Adrenal gland (tissue), 12 donors: Measurements from ENCODE around the gene LRRC1. TPM values are rescaled to one million over a fixed set of nuclear protein-coding genes. Genes with fewer than 3 reads are reported as not detected.

Experiments used
- DNase-seq, 7 donors: peaks; one replicate each; pipeline ENCODE4 v3.0.0-alpha.2; 2019 to 2020
- H3K27ac ChIP-seq, 5 donors: fragments of 200-600 bp; sonication (generic) in 4 of 5; 1 replicate in 3 of 5; 2 replicates in 2 of 5; pipeline versions ENCODE4 v1.5.1 to v1.8.0; 2016 to 2020; ENCODE audit warnings: mild to moderate bottlenecking in 1 of 5
- H3K27me3 ChIP-seq: fragments of 200-600 bp; 2 replicates; pipeline ENCODE4 v1.8.0; 2021
- H3K36me3 ChIP-seq, 2 donors: fragments of 200-600 bp; replicated peaks in 1 of 2; 1 replicate in 1 of 2; 2 replicates in 1 of 2; pipeline versions ENCODE4 v1.5.1 to v1.8.0; 2018 to 2022
- H3K4me1 ChIP-seq, 2 donors: fragments of 200-600 bp; replicated peaks in 1 of 2; 1 replicate in 1 of 2; 2 replicates in 1 of 2; pipeline versions ENCODE4 v1.5.1 to v1.8.0; 2018 to 2021
- H3K4me3 ChIP-seq, 4 donors: fragments of 200-600 bp; sonication (generic) in 3 of 4; one replicate each; pipeline ENCODE4 v1.5.1; 2016 to 2018
- H3K9me3 ChIP-seq, 3 donors: fragments of 200-600 bp; sonication (generic) in 1 of 3; replicated peaks in 1 of 3; 1 replicate in 2 of 3; 2 replicates in 1 of 3; pipeline versions ENCODE4 v1.5.1 to v1.8.0; 2016 to 2021
- CTCF ChIP-seq, 6 experiments: fragments of 450-650 bp in 4 of 6; fragments of 200-600 bp in 2 of 6; sonication (generic) in 1 of 6; IDR thresholded peaks; 1 replicate in 5 of 6; 2 replicates in 1 of 6; pipeline versions ENCODE4 v1.5.1 to v1.8.0; 2016 to 2021; ENCODE audit warnings: antibody characterized with exemption in 6 of 6, mild to moderate bottlenecking in 2 of 6, moderate library complexity in 1 of 6
- POLR2A ChIP-seq, 2 donors: fragments of 450-650 bp; IDR thresholded peaks; one replicate each; pipeline ENCODE4 v1.6.1; 2017; ENCODE audit warnings: antibody characterized with exemption in 2 of 2, mild to moderate bottlenecking in 2 of 2, moderate library complexity in 1 of 2
- whole genome bisulfite sequencing, 4 donors: extraction: QIAGEN DNeasy Blood & Tissue Kit in 2 of 4; methylation state at CpG; one replicate each; pipeline versions ENCODE4 v1.1.5 to v1.1.7; 2013 to 2017; 5-methylcytosine and 5-hydroxymethylcytosine counted together
- intact Hi-C, 2 donors: fragments of 100-400 bp; cut with DNase I; formaldehyde crosslinking; loops; one replicate each; pipeline versions ENCODE4 v1.14.1 to v1.15.0; 2022 to 2023
- polyA plus RNA-seq, 3 donors: library from polyadenylated mRNA; stranded (reverse); fragments of 200-250 nt in 2 of 3; fragments of 350-450 nt in 1 of 3; fragmentation: Illumina TruSeq in 1 of 3; extraction: RNeasy Lipid Tissue Mini Kit (QIAGEN cat#74804) in 1 of 3; gene quantifications; one replicate each; pipeline ENCODE4 v1.2.3, GENCODE V29; 2013 to 2014
- total RNA-seq, 9 donors: library from RNA; depleted of rRNA in 4 of 9; stranded (reverse); fragments of >200 nt in 4 of 9; fragments of 120-200 nt in 1 of 9; fragmentation: NEBNext Ultra II Directional in 1 of 9; extraction: Animal tissue kit (Norgen Biotek cat#: 25700) in 1 of 9; gene quantifications; one replicate each; pipeline versions ENCODE4 v1.1.0 to v1.2.4, GENCODE V29; 2013 to 2023
- donor health status: healthy with polysubstance abuse.
- donor health status: Bipolar disorder and iron deficiency.
- donor health status: DM: yes; HTN: yes; CAD: no.
- donor health status: DM: no; HTN: no; CAD: no.
- donor health status: DM: no; HTN: no; CAD: no.
- donor health status: DM: yes; HTN: yes; CAD: no.

The LRRC1 gene
- total and polyA plus RNA-seq, 12 donors = 2.1 to 7.8 (median 4.5) TPM

DNA sequence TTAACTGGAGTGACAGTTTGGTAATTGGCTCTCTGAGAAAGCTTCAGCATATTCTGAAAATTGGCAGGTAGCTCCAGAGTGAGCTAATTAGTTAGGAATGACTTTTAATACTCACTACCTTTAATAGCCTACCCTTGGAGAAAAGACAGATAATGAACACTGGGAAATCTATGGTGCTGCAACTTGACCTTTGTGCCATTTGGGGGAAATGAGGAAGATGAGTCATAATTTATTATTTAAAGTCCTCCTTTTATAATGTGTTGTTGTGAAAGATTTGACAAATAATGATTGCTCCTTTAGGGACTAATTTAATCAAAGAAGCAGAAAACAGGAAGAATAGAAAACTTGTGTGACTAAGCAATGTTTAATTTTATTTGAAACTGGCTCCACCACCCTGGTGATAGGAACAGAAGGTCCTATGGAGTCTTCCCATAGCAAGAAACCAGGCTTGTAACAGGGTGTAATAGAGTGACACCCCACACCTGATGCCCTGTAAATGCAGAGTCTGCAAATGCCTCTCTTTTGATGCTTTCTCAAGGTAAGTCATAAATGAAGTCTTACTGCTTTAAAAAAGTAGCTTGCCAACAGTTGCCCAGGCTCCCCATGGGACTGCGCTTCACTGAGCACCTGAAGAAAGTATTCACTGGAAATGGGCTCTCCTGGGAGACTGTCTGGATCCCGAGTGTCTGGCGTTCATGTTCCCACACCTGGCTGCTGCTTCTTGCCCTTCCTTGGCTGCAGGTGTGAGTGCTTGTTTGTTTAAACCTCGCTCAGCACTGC, 134.4 kb downstream of the LRRC1 start:
- no peaks in the 10 kb centered on the region for H3K9me3 ChIP-seq
- intact Hi-C loops = no loop called here
- no peaks in the 10 kb centered on the region for H3K36me3 ChIP-seq
- no peak overlapping the region for H3K27ac ChIP-seq
- 95 to 96% (median 95%) methylated on average over 4 of the region's 4 CpGs for WGBS, 4 donors
- DNase-seq = no peak
- no peaks in the 10 kb centered on the region for H3K27me3 ChIP-seq
- no peaks in the 10 kb centered on the region for H3K4me1 ChIP-seq
- H3K4me3 ChIP-seq = no peak overlapping the region
- TF ChIP-seq POLR2A (IDR thresholded peaks at IDR 0.05) (no peak), CTCF (IDR thresholded peaks at IDR 0.05) (no peak)

GRCh38 chr6:53929821-53930120, 135.0 kb downstream of the LRRC1 start:
- no peaks in the 10 kb centered on the region for H3K9me3 ChIP-seq
- intact Hi-C loops = no loop called here
- no peaks in the 10 kb centered on the region for H3K27me3 ChIP-seq
- no peaks in the 10 kb centered on the region for H3K36me3 ChIP-seq
- WGBS, 4 donors = 90 to 97% (median 96%) methylated on average over 6 of the region's 6 CpGs
- no peak for DNase-seq
- TF ChIP-seq POLR2A (IDR thresholded peaks at IDR 0.05) (no peak), CTCF (IDR thresholded peaks at IDR 0.05) (no peak)
- H3K27ac ChIP-seq = no peak overlapping the region
- no peaks in the 10 kb centered on the region for H3K4me1 ChIP-seq
- no peak overlapping the region for H3K4me3 ChIP-seq

DNA sequence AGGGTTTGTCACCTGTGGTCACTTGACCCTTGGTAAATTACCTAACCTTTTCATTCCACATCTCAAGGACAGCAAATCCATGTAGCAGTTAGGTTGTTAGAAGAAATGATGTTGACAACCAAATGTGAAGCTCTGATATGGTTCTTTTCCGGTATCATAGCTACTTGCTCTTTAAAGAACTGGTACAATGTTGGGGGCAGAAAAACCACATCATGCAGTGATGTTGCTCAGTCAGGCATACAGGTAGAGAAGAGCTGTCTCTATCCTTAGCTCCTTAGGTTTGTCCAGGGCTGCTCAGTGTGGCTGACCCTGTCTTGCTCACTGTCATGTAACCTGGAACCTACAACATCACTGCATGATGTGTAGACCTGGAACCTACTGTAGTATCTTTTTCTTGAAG, 135.5 kb downstream of the LRRC1 start:
- H3K36me3 ChIP-seq = no peaks in the 10 kb centered on the region
- H3K27ac ChIP-seq = no peak overlapping the region
- no peak for DNase-seq
- intact Hi-C loops = no loop called here
- no peaks in the 10 kb centered on the region for H3K4me1 ChIP-seq
- TF ChIP-seq CTCF (IDR thresholded peaks at IDR 0.05) (no peak), POLR2A (IDR thresholded peaks at IDR 0.05) (no peak)
- 43 to 100% (median 96%) methylated on average over 1 of the region's 1 CpG for WGBS, 4 donors
- no peaks in the 10 kb centered on the region for H3K27me3 ChIP-seq
- H3K9me3 ChIP-seq = no peaks in the 10 kb centered on the region
- no peak overlapping the region for H3K4me3 ChIP-seq

DNA sequence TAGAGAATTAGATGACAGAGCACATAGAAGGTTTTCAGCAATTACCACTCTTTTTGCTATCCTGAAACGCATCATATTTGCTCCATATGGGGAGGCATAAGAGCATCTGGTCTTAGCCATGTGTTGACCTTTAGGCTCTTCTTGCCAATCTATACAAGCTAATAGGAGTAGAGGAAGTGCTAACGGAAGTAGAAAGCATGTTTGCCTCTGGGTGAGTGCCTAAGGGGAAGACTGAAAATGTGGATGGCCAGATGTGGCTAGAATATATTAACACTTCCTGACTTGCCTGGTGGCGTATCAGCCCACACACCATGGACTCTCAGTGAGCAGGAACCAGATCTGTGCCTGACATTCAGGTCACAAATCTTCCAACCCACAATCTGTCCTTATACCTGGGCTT, 136.3 kb downstream of the LRRC1 start:
- 74 to 83% (median 79%) methylated on average over 3 of the region's 3 CpGs for WGBS, 4 donors
- Histone ChIP-seq H3K4me3 (no peak overlapping the region), H3K27me3 (no peaks in the 10 kb centered on the region), H3K4me1 (no peaks in the 10 kb centered on the region), H3K9me3 (no peaks in the 10 kb centered on the region), H3K36me3 (no peaks in the 10 kb centered on the region), H3K27ac (no peak overlapping the region)
- intact Hi-C loops = no loop called here
- no peak for TF ChIP-seq CTCF (IDR thresholded peaks at IDR 0.05)
- TF ChIP-seq POLR2A (IDR thresholded peaks at IDR 0.05) = no peak
- no peak for DNase-seq
